ENCODE measurements around the gene UBE2QL1. TPM values are rescaled to one million over a fixed set of nuclear protein-coding genes. Genes with fewer than 3 reads are reported as not detected.

The UBE2QL1 gene
- total RNA-seq, 1 experiment from 2014 or later = not detected

GRCh38 chr5:6461006-6461405 lies 12.3 kb downstream of the UBE2QL1 start:
- DNase-seq (ENCODE audit: low read depth, low spot score) = no peak
- H3K27ac ChIP-seq (ENCODE audit: low read depth, low read length) = no peak overlapping the region
- no peaks in the 10 kb centered on the region for H3K4me1 ChIP-seq (ENCODE audit: control insufficient read depth in 1 of 2, insufficient read depth in 2 of 2, low read length in 2 of 2)
- no peak overlapping the region for H3K4me3 ChIP-seq (replicated peaks in 1 of 2; ENCODE audit: low read depth in 1 of 2, low read length in 2 of 2)
- H3K9me2 ChIP-seq (ENCODE audit: insufficient read depth) = no peaks in the 10 kb centered on the region
- intact Hi-C loops (cut with micrococcal nuclease) = no loop called here
- no peak for ATAC-seq
- CTCF ChIA-PET = no interaction called here
- no peaks in the 10 kb centered on the region for H3K36me3 ChIP-seq (ENCODE audit: control insufficient read depth in 1 of 2, insufficient read depth in 2 of 2, low read length in 2 of 2)
- BruUV-seq (replicated peaks) = no TSS peak
- POLR2A ChIA-PET = no interaction called here
- H4K20me1 ChIP-seq (ENCODE audit: insufficient read depth) = no peaks in the 10 kb centered on the region
- H3K27me3 ChIP-seq (ENCODE audit: insufficient read depth, low read length) = peaks cover 34% of the 10 kb centered on the region
- TF ChIP-seq YY1 (IDR thresholded peaks at IDR 0.05; ENCODE audit: extremely low read depth, insufficient replicate concordance, low read depth, low read length) (no peak), MAX (IDR thresholded peaks at IDR 0.05) (no peak), CBX3 (IDR thresholded peaks at IDR 0.05; ENCODE audit: low read depth) (no peak), CEBPB (IDR thresholded peaks at IDR 0.05; ENCODE audit: low read depth) (no peak), TCF7L2 (IDR thresholded peaks at IDR 0.05; ENCODE audit: borderline replicate concordance, extremely low read depth, insufficient read depth, insufficient read length) (no peak), JUND (IDR thresholded peaks at IDR 0.05) (no peak), POLR2A (IDR thresholded peaks at IDR 0.05; ENCODE audit: borderline replicate concordance, extremely low read depth, insufficient read depth, insufficient read length) (no peak), ELF1 (IDR thresholded peaks at IDR 0.05; ENCODE audit: borderline replicate concordance, low read depth) (no peak), ZBTB33 (IDR thresholded peaks at IDR 0.05; ENCODE audit: extremely low read depth, insufficient replicate concordance, low read length) (no peak), SRF (IDR thresholded peaks at IDR 0.05; ENCODE audit: low read depth) (no peak), FOSL1 (IDR thresholded peaks at IDR 0.05; ENCODE audit: low read depth) (no peak), ATF3 (IDR thresholded peaks at IDR 0.05) (no peak), EZH2 (IDR thresholded peaks at IDR 0.05) (no peak)
- H3K79me2 ChIP-seq (ENCODE audit: insufficient read depth, low read length) = no peaks in the 10 kb centered on the region
- no peak overlapping the region for H3K9ac ChIP-seq (ENCODE audit: low read length)
- H3K9me3 ChIP-seq (ENCODE audit: control insufficient read depth in 1 of 2, insufficient read depth in 1 of 2, low read depth in 1 of 2, low read length in 2 of 2) = no peaks in the 10 kb centered on the region
- H2AFZ ChIP-seq (ENCODE audit: low read depth, low read length, poor library complexity, severe bottlenecking) = no peak overlapping the region
- RAD21 ChIA-PET (ENCODE audit: low non-redundant PET in 1 of 2, low total read pairs in 2 of 2, uncharacterized antibody in 2 of 2, unreplicated experiment in 2 of 2) = no interaction called here
- H3K4me2 ChIP-seq (ENCODE audit: low read length) = no peak overlapping the region

Data from HCT116 (cell line).